Measurements from ENCODE around the gene ZMIZ2.

DNA sequence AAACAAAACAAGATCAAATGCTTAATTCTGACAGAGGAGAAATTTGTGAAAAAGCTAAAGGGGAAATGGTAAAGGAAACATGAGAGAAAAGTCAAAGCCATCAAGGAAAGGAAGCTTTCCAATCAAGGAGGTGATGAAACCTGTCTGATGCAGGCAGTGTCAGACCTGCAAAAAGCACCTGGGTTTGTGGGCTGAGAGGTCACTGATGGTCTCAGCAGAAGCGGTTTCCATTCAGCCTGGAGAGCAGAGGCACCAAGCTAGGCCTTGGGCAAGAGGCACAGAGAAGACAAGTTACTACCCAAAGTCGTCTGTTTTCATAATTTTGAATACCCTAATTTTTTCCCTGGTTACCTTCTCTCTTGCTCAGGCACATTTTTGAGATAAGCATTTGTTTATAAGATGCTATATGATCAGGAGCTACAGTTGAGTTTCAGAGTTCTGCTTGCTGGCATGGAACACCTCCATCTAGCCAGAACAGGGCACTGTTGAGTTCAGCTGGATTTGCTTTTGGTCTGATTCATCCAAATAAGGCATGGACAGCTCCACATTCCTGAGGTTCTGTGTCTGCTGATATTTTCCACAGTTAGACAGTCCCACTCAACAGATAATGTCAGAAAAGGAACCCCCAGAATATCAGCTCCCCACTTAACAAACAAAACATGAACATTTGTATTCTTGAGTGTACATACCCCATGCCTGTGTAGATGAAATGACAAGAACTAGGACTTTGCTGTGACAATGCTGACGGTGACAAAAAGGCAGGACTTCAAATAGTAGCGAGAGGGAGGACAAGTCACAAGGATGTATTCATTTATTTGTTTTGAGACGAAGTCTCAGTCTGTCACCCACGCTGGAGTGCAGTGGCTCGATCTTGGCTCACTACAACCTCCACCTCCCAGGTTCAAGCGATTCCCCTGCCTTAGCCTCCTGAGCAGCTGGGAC is 42.9 kb downstream of the ZMIZ2 start:
- no peak for TF ChIP-seq POLR2AphosphoS5 (IDR thresholded peaks at IDR 0.05)
- TF ChIP-seq, protein P1, sequence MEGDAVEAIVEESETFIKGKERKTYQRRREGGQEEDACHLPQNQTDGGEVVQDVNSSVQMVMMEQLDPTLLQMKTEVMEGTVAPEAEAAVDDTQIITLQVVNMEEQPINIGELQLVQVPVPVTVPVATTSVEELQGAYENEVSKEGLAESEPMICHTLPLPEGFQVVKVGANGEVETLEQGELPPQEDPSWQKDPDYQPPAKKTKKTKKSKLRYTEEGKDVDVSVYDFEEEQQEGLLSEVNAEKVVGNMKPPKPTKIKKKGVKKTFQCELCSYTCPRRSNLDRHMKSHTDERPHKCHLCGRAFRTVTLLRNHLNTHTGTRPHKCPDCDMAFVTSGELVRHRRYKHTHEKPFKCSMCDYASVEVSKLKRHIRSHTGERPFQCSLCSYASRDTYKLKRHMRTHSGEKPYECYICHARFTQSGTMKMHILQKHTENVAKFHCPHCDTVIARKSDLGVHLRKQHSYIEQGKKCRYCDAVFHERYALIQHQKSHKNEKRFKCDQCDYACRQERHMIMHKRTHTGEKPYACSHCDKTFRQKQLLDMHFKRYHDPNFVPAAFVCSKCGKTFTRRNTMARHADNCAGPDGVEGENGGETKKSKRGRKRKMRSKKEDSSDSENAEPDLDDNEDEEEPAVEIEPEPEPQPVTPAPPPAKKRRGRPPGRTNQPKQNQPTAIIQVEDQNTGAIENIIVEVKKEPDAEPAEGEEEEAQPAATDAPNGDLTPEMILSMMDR (IDR thresholded peaks at IDR 0.05) = no peak
- no peak for TF ChIP-seq EP300 (IDR thresholded peaks at IDR 0.05)
